HG02840 (cell line): Measurements from ENCODE around the gene KIF19.

Experiments
- ATAC-seq: cut with Tn5 transposase; IDR thresholded peaks from one replicate; pipeline ENCODE4 v1.9.1; 2021; ENCODE audit warnings: mild to moderate bottlenecking, moderate library complexity, moderate number of reproducible peaks; ENCODE audit not compliant: unreplicated experiment, low FRiP score

The KIF19 gene

DNA sequence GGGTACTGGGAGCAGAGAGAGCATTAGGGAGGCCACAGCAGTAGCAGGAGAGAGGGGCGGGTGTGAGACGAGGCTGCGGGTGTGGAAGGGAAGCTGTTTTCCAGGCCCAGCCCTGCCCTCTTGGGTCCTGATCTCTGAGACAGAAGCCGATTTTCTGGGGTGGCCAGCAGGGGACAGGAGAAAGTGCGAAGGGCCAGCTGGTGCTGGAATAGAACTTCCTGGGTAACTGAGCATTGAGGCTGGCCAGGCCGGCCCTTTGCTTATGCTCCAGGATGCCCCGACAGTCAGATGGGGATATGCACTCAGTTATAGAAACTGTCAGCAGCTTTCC lies 34.8 kb downstream of the KIF19 start:
- no peak for ATAC-seq

DNA sequence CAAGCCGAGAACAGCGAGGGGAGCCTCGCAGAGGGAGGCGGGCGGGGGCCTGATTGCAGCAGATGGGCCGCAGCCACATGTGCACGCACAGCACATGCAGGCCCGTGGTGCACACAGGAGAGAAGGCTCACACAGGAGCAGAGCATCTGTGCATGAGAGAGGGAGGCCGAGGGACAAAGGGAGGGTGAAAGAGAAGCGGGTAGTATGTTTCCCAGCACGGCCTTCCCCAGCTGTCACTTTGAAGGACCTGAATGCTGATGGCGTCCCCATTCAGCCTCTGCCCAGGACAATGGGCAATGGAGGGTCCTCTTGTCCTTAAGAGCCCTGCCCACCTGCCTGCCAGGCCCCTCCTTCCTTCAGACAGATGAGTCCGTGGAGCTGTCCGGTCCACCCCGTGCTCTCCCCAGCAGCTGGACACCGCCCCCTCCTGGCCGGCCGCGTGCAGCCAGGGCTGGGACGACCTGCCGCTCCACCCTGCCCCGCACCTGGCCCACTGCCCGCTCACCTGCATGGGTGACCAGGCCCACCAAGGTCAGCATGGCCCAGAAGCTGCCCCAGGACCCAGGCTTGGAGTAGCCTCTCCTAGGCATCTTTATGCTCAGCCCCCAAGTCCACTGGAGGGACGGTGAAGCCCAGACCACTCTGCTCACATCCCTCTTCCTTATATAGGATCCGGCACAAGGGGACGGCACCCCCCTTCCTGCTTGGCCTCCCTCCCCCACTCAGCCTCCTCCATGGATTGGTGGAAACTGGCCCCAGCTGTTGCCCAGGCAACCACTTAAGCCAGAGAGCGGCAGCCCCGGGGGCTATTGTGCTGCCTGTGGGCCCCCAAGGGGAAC lies 35.4 kb downstream of the KIF19 start, which contains the start of gene BTBD17:
Gene BTBD17 (minus strand): TSS at position 639 of the 839 bp plus-strand sequence. CDS start 49 bp downstream, at position 590.
- no peak for ATAC-seq

DNA sequence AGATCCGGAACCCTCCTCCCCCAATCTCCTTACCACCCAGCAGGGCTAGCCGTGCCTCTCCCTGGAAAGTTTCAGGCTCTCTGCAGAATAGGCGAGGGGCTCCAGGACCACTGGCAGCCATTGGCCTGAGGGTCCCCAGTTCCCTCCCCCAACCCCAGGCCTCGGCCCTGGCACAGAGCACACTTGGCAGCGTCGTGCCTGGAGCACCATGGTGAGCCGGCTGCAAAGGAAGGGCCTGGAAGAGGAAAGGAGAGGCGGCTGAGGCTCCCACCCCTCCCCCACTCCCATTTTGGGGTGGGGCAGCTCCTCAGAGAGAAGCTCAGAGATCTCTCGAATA lies 36.0 kb downstream of the KIF19 start:
- no peak for ATAC-seq

DNA sequence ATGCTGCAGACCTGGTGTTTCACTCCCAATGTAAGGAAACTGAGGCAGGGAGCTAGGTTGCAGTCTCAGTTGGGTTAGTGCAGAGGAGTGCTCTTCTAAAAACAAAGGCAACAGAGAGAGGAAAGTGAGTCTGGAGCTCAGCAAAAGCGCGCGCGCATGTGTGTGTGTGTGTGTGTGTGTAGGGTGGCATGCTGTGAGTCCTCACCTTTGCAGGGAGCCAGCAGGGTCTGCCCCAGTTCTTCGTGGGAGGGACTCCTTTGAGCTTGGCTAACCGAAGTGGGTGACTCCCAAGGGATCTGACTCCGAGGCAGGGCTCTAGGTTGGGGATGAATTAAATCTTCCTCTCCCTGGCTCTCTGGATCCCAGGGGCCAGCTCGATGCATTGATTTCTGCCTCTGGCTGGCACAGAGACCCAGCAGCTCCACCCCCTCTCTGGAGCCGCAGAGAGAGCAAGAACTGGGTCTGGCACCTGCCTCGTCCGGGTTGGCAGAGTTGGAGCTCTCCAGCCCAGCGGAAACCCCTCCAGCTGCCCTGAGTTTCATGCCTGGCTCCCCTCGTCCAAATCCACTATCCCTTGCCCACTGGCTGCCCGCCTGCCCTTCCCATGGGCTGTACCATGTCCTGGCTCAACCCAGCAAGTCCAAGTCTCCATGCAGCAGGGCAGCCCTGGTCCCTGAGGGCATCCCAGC lies 36.9 kb downstream of the KIF19 start:
- no peak for ATAC-seq

DNA sequence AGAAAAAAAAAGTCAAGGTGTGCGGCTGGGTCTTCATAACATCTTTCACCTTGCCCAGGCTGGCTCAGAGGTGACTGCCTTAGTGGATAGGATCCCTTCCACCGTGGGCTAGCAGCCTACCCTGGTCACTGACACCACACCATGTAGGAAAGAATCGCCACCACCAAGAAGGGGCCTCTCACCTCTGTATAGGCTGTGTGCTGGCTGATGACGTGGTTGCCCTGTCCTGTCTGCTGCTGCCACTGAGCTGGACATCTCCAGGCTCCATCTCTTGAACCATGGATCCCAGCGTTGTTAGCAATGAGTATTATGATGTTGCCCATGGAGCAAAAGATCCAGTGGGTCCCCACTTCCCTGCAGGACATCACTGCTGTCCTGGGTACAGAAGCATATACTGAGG lies 41.2 kb downstream of the KIF19 start, which contains the start of gene GPR142:
Gene GPR142 (plus strand): TSS at position 301 of the 400 bp plus-strand sequence. CDS start 2,035 bp downstream, outside the sequence.
- ATAC-seq, result no peak

DNA sequence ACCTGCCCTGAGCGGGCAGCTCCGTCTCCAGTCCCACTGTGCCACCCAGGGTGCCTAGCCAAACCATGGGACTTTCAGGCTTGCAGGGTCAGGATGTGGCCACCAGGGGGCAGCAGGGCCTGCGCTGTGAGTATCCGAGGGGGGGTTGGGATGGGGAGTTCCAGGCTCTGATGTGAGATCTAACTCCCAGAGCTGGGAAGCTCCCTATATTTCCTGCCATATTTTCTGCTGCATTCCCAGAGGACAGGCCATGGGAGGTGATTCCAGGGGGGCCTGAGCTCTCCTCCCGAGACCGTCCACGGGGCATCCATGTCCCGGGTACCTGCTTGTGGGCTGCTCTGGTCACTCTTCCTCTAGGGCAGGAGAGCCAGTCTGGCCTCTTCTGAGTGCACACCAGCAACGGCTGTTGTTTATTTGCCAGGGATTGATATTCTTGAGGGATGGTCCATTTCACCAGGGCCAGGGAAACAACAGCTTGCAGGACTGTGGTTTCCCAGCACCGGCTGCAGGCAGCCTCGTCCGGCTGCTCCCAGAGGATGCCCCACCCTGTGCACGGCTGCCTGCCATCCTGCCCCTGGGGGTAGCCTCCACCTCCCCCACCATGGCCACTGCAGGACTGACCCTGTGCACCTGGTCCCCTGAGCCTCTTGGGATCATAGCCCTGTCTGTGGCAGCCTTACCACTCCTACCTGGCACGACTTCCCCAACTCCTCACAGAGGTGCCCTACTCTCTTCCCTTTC lies 42.5 kb downstream of the KIF19 start:
- ATAC-seq, result no peak

DNA sequence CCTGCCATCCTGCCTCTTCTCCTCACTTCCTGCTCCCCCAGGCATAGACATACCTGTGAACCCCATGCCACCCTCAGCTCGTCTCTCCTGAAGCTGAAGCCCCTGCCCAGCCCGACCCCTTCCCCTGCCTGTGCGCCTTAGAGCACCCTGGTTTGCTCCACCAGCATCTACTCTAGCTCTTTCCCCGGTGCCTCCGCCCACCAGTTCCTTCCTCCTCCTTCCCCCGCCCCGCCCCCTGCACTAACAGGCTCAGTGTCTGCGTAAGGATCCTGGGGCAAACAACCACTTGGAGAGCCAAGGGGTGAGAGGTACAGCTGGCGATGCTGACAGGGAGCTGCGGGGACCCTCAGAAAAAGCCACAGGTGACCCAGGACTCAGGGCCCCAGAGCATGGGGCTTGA lies 43.2 kb downstream of the KIF19 start:
- ATAC-seq, result no peak

DNA sequence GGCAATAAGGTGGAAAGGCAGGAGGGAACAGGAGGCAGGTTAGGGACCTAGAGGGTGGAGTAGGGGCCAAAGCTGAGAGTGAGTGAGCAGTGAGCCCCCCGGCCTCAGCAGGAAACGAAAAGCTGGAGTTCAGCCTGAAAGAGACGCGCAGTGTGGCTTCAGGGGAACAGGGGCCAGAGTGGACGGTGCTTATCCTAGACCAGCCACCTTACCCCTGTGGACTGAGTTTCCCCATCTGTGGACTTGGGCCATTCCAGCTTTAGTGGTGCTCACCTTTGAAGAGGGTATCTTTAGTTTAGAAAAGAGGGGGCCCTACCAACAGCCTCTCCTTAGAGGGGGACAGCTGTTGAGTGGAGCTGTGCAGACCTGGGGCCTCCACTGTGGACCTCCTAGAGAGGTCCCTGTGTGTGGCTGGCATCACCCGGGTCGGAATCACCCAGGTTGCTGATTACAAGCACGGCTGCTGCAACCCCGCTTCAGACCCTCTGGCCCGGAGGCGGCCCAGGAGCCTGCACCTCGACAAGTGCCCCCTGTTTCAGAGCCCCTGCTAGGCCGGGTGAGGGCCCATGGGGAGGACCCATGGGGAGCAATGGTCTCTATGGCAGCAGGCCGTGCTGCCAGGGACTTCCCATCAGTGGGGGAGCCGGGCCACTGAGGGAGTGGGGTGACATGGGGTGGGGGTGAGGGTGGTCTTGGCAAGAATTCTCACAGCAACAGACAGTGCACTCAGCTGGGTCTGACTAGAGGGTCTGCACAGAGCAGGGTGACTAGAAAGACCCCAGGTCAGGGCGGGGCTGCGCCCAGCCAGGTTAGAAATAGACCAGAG lies 43.9 kb downstream of the KIF19 start:
- no peak for ATAC-seq

DNA sequence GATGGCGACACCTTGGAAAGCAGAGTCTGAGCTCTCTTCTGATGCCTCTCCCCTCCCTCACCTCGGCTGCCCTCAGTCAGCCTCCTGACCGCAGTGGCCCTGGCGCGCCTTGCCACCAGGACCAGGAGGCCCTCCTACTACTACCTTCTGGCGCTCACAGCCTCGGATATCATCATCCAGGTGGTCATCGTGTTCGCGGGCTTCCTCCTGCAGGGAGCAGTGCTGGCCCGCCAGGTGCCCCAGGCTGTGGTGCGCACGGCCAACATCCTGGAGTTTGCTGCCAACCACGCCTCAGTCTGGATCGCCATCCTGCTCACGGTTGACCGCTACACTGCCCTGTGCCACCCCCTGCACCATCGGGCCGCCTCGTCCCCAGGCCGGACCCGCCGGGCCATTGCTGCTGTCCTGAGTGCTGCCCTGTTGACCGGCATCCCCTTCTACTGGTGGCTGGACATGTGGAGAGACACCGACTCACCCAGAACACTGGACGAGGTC lies 45.7 kb downstream of the KIF19 start:
- no peak for ATAC-seq

DNA sequence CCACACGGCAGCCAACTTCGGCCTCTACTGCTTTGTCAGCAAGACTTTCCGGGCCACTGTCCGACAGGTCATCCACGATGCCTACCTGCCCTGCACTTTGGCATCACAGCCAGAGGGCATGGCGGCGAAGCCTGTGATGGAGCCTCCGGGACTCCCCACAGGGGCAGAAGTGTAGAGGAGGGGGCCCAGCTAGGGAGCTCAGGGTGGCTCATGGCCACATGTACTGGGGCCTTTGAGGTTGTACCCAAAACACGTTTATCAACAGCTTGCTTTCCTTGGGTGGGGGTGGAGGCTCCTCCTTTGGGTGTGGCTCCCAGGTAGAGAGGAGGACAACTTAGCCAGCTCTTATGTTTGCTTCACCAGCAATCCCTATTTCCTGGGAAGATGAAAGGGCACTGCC lies 46.4 kb downstream of the KIF19 start:
- no peak for ATAC-seq

DNA sequence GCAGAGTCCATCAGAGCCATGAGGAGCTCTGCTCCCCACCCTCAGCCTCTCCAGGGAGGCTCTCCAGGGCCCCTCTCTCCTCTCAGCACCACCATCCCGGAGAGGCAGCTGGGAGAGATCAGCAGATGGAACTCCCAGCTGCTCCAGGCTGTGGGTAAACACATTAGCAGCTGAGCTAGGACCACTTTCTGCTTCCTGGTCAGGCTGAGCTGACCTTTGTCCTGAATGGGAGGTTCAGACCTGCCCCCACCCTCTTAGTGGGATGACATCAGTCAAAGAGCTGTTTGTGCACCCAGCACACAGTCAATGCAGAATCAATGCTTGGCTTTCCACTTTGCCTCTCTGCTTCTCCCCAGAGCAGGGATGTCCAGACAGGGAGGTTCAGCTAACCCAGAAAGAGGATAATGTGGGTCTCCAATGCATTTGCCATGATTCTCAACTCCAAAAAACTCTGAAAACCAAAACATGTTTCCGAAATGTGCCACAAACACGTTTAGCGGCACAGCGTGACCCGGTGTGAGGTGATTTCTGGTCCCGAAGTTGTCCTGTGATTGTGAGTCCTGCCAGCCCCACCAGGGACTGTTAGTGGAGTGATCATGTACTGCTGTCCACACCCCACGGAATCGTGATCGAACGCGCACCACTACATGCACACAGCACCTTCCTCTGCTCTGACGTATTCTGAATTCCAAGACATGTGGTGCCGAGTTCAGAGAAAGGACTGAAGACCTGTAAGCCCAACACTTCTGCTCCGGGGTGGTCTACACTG lies 48.0 kb downstream of the KIF19 start:
- ATAC-seq, result no peak

DNA sequence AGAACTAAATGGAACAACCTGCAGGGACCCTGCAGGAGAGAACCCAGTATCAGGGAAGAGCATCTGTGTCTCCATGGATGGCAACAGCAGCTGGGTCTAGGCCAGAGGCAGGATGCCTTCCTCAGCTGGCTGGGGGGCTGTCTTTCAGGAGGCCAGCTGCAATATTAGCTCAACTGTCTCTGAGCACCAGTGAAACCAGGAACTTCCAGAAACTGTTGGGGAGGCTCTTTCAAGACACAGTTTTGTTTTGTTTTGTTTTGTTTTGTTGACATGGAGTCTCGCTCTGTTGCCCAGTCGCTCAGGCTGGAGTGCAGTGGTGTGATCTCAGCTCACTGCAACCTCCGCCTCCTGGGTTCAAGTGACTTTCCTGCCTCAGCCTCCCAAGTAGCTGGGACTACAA lies 48.8 kb downstream of the KIF19 start:
- ATAC-seq, result no peak

DNA sequence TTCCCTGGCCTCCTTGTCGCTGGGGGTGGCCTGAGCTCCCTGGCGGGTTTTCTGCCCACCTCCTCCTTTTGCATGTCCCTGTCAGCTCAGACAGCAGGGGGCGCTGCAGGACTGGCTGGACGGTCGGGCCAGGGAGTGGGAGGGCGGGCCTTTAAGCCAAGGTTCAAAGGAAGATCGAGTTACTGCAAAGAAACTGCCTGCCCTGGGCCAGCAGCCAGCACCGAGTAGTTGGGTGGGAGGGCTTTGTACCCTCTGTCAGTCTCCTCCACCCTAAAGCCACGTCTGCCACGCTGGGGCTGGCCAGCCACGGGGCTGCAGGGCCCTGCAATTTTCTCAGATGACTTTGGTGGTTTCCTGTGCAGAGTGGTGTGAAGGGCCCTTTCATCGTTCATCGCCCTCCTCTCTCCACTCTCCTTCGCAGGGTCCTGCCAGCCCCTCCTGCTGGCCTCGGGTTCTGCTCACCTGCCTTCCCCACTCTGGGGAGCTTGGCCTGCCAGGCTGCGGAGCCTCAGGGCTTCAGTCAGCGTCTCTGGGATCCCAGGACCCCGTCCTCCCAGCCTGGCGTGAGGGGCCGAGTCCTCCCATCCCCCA lies 53.6 kb downstream of the KIF19 start:
- no peak for ATAC-seq

DNA sequence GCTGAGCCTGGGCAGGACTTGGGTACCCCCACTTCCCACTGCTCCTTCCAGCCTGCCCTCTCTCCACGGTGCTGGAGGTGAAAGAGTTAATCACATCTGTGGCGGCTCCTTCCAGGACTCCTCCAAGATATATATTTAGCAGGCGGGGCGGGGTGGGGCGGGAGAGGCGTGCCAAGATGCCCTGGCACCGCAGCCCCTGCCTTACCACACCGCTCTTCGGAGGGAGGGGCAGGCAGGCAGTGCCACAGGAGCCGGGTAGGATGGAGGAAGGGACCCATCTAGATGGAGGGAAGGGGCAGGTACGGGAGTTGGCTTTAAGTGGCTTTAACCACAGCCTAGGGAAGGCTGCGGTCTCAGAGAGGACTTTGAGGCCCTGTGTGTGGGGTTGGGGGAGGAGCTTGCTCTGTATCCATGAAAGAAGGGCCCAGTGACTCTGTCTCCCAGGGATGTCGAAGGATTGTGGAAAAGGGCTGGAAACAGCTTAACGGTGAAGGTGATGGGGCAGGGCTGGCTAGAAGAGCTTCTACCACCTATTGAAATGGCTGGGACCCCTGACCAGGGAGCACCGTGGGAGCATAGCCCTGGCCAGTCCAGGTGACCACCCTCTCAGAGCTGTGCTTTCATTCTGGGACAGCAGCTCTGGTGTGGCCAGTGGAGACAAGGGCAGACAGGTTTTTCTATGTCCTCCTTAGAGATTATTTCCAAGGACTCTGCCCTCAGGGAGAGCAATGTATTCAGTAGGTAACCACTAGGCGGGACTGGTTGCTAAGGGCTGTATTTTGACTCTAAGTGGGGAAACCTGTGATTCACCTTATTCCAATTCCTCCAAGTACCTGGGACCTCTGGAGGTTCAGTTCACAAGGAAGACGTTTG lies 54.3 kb downstream of the KIF19 start:
- ATAC-seq, result no peak

DNA sequence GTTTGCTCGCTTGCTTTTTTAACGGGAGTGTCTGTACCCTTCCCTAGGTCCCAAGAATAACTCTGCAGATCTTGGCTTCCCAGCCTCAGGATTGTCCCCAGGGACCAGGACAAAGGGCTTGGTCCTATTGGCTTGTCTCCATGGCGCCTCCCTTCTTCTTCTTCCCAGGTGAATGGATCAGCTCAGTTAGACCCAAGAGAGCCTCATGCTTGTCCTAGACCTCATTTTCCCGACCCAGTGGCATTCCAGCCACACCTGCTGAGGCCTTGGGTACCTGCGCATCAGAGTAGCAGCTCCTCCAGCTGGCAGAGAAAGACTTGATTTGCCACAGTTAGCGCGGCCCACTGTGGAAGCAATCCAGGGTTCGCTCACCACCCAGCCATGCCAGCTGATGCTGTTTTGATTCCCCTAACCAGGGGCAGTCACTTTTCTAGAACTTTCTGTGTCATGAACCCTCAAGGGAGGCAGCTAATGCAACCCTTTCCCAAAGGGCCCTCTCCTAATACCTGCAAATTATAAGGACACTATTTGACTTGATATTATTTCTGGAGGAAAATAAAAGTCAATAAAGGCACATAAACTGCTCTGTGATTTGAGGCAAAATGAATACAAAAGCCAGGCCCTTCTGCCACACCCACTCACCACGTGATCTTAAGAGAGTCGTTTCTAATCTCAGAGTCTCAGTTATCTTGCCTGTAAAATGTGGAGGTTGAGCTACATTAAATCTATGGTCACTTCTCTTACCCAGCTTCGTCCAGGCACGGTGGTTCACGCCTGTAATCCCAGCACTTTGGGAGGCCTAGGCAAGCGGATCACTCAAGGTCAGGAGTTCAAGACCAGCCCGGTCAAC lies 55.2 kb downstream of the KIF19 start:
- no peak for ATAC-seq

DNA sequence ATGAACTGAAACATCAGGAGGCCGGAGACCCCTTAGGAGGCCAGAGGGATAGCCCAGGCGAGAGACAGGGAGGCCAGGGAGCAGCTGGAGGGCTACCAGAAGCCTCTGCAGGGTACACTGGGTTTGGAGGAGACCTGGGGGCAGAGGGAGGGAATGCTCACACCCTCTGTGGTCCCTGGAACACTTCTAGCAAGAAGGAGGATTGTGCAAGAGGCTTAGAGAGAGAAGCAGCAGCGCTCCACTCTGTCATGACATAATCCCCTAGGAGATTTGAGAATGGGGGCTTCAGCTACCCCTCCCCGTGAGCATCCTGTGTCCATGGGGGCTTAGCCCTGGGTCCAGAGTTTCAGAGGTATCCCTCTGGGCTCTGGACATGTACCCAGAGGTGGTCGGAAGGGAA lies 57.1 kb downstream of the KIF19 start:
- no peak for ATAC-seq

DNA sequence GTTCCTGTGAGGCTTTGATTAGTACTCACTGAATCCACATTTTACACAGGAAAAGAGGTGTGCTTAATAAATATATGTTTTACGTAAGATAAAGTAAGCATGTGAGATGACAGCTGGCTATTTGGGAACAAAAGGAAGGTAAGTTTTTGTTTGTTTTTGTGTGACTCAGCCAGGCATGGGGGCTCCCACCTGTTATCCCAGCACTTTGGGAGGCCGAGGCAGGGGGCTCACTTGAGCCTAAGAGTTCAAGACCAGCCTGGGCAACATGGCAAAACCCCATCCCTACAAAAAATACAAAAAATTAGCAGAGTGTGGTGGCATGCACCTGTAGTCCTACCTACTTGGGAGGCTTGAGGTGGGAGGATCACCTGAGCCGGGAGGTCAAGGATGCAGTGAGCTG lies 59.2 kb downstream of the KIF19 start:
- ATAC-seq, result no peak
